Stimulated activated CD8-positive, alpha-beta memory T cell treated with anti-CD3 and anti-CD28 coated beads, Interleukin-12 subunit alpha, Interleukin-12 subunit beta, amount 100 ng/mL, for 24 hours (primary cell): ENCODE results near the gene POMGNT2.
"Not testable (repeated sequence)": the region's sequence is repeated elsewhere in the genome, so short reads cannot be mapped to it uniquely, and the experiment has no call there.

Experiments
- DNase-seq: peaks from one replicate; pipeline ENCODE4 v3.0.0-alpha.2; 2020; ENCODE audit errors: extremely low read depth

The POMGNT2 gene

DNA sequence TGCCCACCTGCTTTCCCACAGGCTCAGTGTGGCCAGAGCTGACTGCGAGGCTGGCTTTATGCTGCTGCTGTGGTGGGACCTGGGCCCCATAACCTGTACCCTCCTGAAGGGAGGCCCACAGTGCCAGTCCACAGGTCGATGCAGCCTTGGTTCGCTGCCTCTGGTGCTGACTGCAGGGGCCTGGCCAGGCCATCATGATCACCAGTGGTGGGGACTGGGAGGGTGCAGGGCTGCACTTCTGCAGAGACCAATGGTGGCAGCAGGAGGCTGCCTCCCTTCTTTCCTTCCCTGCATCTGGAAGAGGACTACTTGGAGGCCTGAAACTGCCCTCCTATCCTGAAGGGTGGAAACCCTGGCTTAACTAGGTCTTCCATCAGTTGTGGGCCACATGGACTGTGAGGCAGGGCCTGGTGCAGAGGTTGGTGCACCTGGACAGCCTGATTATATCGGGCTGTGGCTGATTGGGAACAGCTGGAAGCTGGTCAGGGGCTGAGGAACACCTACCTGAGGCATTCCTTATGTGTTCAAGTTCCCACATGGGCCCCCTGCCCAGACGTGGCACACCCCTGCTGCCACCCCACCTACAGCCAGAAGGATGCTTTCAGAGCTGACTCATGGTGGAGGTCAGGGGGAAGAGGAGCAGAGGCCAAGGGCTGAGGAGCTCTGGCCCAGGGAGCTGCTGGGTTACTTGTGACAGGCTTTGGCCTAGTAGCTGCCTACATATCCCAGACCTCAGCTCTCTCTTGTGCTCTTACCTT is 29.8 kb downstream of the POMGNT2 start:
- DNase-seq: no peak

- DNase-seq: no peak
Observed at GRCh38 chr3:43074901-43075689, 30.8 kb downstream of the POMGNT2 start.

DNA sequence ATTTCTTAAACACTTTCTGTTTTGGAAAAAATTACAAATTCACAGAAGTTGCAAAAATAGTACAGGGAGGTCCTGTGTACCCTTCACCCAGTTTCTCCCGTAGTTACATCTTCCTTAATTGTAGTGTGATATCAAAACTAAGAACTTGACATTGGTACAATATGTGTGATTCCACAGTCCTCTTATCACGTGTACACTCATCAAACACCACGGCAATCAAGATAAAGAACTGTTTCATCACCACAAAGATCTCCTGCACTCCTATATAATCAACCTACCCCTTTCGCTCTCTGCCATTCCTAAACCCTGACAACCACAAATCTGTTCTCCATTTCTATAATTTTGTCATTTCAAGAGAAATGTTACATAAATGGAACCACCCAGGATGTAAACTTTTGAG is 31.4 kb downstream of the POMGNT2 start:
- no peak for DNase-seq

GRCh38 chr3:43073836-43074220 is 32.1 kb downstream of the POMGNT2 start:
- DNase-seq: no peak

GRCh38 chr3:43073116-43073835 is 32.6 kb downstream of the POMGNT2 start:
- no peak for DNase-seq

DNA sequence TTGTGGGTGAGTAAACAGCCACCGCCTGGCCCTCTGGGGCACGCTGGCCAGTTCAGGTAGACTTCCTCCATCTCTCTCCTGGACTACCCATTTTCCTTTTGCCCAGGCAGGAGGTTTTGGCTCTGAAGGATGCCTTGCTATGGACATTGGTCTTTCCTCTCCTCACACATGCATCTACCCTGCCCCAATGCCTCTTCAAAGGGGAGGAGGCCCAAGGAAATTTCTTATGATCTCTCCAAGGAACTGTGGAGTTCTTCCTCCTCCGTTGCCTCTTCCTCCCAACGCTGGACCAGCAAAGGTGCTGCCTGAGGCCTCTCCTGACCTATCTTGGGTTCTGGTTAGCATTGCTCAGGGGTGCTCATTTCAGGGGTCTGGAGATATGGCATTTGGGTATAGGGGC is 33.5 kb downstream of the POMGNT2 start:
- no peak for DNase-seq

- no peak for DNase-seq
Observed at GRCh38 chr3:43071313-43071893, 34.5 kb downstream of the POMGNT2 start.

DNA sequence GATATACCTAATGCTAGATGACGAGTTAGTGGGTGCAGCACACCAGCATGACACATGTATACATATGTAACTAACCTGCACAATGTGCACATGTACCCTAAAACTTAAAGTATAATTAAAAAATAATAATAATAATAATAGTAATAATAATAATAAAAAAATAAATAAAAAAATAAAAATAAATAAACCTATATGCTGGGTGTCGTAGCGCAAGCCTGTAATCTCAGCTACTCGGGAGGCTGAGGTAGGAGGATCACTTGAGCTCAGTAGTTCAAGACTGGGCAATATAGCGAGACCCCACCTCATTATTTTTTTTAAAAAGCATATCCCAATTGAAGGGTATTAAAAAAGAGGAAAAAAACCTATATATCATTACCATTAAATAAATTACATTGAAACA is 35.2 kb downstream of the POMGNT2 start:
- DNase-seq: not testable (repeated sequence)

DNA sequence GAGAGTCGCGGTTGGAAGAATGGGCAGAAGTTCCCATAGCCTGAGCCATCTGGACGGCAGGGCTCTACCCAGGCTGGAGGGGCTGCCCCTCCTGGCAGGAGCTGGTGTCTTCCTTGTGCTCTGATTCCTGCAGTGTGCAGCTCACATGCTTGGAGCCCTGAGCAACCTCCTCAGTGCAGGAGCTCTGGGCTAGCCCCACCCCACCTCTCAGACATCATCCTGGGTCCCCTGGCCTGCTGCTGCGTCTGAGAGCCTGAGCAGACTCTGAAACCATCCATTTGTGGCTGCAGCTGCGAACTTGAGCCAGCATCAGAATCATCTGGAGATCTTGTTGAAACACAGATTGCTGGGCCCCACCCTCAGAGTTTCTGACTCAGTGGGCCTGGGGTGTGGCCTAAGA is 42.8 kb downstream of the POMGNT2 start:
- no peak for DNase-seq

DNA sequence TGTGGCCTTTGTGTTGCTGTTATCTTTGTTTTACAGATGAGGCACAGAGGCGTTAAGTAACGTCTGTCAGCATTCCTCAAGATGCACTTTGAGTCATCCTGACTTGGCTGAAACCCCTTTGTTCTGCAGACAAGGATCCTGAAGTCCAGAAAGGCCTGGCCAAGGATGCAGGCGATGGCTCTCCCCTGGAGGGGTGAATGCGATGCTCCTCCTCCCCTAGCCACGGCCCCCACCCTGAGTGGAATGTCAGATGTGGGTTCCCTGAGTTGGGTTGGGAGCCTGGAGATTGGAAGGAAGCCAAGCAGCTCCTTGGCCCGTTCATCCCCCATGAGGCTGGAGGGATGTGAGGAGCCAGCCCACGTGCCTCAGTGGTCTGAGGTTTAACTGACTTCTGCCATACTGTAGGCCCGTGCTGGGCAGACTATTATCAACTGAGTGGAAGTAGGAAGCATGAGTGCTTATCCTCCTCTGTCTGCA is 43.3 kb downstream of the POMGNT2 start:
- DNase-seq: no peak

DNA sequence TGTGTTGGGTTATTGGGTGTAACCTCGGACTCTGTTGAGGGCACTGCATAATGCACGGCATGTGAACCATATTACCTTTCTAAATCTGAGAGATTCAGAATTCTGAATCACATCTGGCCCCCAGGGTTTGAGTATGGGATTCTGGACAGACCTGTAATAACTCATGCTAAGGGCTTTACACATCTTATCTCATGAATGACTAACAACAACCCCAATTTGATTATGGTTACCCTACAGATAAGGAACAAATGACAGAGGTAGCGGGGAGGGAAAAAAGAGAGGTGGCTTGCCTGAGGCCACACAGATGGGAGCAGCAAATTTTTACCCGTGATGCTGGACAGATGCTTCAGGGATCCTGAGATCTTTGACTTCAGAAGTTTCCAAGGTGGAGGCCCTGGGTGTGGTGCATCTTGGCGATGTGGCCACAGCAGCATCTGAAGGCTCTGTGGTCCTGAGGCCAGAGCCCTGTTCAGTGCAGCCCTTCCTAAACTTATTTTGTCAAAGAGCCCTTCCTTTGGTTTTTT is 43.8 kb downstream of the POMGNT2 start:
- DNase-seq: no peak

DNA sequence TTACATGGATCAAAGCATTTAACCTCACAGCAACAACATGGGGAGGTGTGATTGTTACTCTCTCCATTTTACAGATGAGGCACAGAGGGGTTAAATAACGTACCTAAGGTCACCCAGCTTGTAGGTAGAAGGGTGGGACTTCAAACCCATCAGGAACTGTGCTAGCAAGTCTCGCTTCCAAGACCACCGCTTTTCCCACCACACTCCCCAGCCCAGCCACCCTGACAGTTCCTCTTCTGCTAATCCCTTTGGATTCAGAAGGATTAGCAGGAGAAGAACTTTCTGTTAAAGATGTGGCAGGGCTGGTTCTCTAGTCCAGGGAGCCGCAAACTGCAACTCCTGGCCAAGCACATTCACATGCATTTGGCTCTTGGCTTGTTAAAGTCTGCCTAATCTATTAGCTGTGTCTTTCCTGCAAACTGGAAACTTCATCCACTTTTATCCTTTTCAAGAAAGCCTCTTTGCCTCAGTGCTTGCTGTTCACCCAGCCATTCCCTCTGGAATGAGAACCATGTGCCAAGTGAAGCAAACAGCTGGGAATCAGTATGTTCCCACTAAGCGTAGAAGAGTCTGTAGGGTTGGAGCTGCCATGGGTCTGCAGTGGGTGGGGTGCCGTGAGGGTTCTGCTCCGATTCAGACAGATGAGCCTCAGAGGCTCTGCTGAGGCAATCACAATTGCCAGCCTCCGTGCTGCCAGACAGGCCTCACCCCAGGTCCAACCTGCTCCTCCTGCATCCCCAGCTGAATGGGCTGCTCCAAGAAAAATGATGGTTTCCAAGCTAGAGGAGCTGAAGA is 44.6 kb downstream of the POMGNT2 start:
- DNase-seq: no peak

- no peak for DNase-seq
Observed at GRCh38 chr3:43059456-43059855, 46.4 kb downstream of the POMGNT2 start.

GRCh38 chr3:43055806-43056770 is 49.8 kb downstream of the POMGNT2 start:
- DNase-seq: no peak

DNA sequence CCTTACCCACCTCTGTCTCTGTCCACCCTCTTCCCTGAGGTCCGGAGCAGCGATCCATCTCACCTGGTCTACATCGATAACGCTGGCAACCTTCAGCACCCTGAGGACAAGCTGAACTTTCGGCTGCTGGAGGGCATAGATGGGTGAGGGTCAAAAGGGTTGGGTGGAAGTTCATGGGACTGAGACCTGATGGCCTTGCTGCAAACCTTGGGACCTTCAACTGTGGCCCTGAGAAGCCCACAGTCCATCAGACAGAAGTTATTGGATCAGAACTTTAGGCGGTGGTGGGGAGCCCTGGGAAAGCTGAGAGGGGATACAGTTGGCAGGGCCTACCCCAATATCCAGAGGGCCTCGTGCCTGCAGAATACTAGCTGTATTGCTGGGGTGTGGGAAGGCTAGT is 50.5 kb downstream of the POMGNT2 start:
- DNase-seq: no peak

- no peak for DNase-seq
Observed at GRCh38 chr3:43054754-43055153, 51.1 kb downstream of the POMGNT2 start.

- DNase-seq: no peak
Observed at GRCh38 chr3:43053291-43053690, 52.6 kb downstream of the POMGNT2 start.

DNA sequence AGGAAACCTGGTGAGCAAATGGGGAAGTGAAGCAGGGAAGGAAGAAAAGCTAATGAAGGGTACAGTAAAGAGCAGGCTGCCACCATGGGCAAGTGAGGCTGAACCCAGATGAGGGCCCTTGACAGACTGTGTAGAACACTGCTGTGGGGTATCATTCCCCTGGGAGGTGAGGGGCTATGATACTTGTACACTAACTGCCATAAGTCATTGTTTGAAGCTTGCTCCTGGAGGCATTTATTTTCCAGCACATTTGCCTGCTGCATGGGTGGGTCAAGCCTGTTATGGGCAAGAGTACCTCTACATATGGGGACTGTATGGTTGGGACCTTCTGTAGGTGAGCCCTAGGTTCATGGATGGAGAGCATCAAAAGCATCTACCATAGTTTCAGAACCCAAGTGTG is 57.4 kb downstream of the POMGNT2 start:
- no peak for DNase-seq

GRCh38 chr3:43046583-43046982 is 59.3 kb downstream of the POMGNT2 start:
- DNase-seq: no peak

- not testable (repeated sequence) for DNase-seq
Observed at GRCh38 chr3:43045079-43045478, 60.8 kb downstream of the POMGNT2 start.
